ENCODE measurements around the gene ARHGAP22.

ARHGAP22 gene

DNA sequence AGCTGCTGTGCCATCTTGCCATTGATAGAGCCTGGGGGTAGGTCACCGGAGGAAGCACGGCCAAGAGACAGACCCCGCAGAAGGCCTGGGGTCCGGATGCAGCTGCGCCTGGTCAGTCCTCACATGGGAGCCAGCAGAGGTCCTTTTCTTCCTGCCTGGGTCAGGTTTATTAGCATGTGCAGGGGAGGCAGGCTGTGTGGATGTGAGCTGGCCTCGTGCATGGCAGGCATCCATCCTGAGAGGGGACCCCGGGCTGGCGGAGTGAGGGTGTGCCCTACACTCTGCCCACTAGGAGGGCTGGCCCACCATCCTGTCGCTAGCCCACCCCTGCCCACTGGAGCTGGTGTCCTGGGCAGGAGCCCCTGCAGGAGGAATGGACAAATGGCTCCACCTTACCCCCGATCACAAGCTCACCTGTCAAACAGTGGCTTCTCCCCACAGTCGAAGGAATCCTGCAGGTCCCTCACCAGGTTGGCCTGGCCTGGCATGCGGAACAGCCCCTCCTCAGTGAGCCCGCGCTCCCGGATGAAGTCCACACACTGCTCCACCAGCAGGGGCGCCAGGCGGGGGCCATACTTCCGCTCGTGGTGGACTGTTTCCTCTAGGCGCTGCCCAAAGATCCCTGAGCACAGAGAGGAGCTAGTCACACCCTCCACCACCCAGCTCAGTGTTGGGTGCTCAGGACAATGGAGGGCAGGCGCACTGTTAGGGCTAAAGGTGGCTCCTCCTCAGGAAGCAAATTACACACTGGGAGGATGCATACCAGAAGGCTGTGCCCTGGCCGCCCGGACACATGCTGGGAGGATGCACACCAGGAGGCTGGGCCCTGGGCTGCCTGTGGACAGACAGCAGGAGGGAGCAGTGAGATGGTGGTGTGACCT lies 145.4 kb downstream of the ARHGAP22 start:
- no peak for DNase-seq

DNA sequence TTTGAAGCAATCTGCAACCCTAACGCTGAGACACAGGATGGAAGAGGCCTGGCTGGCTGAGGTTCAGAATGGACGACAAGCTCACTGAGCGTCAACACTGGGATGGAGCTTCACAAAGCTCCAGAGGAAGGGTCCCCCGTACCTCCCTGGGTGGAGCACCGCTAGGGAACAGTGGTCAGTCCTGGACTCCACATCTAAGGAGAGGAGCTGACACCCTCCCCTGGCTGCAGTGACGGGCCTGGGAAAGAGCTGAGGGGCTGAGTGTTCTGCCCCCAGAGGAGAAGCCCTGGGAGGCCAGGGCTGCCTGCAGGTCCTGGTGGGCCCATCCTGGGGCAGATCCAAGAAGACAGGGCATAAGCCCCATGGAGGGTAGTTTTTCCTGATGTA lies 146.2 kb downstream of the ARHGAP22 start:
- no peak for DNase-seq

DNA sequence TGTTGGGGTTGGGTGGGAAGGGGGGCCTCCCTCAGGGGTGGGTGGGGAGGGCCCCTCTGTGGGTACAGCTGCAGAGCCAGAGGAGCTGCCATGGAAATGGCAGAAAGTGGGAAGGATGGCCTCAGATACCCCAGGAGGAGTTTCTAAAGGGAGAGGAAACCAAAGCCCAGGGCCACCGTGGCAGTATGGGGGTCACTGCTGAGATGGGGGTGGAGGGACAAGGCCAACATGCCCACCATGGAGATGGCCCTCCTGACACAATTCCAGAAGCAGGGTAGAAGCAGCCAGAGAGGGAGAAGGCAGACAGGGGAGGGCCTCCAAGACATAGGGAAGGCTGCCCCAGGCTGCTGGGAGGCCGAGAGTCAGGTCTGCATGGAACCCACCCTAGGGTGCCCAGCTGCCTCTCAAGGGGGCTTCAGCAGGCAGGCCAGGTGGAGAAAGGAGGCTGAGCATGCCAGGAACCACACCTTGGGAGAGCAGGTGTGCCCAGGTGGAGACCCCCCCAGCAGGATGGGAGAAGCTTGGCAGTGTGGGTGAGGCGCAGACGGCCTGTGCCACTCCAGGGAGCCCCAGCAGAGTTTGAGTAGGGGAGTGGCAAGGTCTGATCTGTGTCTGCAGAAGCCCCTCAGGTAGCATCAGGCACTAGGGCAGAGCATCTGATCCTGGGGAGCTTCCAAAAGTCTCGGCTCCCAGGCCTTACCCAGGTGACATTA lies 146.8 kb downstream of the ARHGAP22 start:
- DNase-seq = no peak

DNA sequence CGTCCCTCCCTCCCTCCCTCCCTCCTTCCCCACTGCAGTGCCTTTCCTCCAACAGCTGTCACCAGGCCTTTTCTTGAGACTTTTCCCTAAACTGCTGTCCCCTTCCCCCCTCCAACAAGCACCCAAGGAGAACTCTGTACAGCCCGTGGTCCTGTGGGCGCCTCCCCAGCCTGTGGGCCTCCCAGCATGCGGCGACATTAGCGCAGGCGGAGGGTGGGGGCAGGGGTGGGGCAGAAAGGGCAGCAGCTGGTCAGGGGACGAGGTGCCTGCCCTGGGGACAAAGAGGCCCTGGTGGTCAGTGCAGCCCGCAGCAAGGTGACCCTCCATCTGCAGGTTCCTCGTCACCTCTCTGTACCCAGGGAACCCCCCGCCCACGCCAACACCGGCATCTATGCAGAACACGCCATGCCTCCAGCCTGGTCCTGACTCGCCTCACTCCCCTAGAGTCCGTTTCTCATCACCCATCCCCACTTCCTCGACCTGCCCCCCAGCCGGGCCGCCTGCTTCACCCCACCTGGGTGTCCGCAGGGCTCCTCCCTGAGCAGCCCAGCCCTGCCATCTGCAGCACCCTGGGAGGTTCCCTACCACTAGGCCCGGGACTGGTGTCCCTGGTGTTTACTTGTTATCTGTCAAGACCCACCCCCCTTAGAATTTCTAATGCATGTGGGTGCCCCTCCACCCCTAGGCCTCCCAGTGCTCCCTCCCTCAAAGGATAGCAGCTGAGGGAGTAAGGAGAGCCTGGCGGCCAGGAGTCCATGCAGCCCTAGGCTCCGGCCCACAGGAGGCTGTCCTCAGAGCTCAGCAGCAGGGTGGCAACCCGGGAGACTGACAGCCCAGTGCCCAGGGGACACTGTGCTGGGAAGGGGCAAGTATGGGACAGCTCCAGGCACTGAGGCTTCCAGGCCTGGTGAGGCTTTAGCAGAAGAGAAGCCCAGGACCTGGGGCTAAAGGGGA lies 147.8 kb downstream of the ARHGAP22 start:
- no peak for DNase-seq

DNA sequence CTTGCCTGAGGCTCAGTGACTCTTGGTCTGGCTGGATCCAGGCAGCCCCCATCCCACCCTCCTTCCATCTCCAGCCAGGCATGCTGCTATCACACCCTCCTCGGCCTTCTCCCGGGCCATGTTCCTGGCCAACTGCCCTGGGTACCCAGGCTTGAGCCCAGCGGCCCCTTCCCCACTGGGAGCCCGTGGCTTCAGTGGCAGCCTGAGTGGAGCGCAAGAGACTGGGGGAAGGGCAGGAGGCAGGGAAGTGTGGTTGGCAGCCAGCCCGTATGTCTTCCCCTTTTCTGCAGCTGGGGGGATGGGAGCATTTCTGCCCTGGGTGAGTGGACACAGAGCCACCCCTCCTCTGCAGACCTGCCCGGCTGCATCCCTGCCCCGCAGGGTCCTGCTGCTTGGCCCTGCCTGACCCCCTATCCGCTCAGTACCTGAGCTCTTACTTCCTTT lies 148.5 kb downstream of the ARHGAP22 start:
- no peak for DNase-seq

DNA sequence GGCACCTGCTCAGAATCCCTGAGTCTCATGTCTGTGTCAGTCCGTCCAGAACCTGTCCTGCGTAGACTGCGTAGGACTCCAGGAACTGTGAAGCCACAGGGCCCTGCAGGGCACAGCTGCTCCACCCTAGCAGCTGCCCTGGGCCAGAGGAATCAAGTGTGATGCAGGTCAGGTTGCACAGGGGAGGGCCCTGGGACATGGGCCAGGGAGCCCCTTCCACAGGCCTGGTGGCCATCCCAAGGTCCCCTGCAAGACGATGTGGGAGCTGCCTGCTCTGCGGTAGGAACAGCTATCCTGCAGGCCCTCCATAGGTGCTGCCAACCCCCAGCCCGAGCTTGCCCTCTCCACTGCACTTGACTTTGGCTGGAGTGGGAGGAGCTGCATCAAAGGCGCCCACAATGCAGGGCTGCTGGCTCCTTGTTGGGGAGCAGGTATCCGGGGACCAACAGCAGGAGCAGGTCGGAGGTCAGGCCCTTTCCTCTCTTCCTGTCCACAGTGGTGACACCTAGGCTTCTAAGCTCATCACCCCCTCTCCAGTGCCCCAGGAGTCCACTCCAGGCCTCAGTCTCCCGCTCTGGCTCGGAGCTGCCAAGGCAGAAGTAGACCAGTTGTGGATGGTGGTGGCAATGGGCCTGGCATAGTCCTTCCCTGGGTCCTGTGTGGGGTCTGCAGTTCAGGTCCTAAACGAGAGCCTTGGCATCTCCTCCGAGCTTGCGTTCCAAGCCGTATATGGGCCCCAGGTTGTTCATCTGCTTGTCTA lies 149.3 kb downstream of the ARHGAP22 start:
- no peak for DNase-seq

DNA sequence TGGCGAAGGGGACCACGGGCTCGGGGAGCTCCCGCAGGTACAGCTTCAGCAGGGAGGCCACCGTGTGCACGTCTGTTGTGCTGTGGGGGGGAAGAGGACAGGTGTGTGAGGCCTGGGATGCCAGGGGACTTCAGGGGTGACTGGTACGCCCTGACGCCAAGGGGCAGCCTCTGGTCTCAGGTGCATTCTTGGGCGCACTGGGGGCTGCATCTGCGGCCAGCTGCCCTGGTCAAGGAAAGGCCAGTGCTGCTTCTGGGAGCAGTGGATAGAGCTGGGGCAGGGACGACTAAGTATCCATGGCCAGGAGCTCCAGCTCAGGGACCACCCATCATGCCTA lies 149.8 kb downstream of the ARHGAP22 start:
- DNase-seq = no peak

DNA sequence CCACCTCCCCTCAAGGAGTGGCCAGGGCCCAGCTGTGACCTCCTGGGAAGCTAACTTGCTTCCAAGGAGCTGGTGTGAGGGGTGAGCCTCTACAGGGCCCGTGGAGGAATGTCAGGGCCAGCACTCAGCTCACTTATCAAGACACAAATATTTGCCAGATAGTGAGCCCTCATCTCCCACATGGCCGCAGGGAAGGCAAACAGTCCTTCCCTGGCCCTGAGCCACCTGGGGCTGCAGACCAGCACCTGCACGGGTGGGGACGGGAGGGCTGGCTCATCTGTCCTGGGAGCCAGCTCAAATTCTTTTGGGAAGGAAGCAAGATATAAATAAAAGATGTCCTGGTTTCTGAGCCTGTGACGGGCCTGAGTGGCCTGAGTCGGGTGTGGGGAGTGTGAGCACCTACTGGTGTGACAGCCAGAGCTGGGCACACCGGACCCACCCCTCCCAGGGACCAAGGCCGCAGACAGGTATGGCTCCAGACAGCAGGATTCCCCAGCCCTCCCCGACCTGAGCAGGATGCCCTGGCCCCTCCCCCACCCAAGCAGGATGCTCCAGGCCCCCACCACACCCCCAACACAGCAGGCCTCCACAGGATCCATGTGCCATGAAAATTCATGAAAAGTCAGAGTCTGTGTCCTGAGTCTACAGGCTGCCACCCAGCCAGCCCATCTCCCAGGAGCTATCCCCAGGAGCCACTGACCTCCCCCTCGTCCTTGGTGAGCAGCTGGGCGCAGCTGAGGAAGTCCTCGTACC lies 150.4 kb downstream of the ARHGAP22 start:
- DNase-seq = no peak

DNA sequence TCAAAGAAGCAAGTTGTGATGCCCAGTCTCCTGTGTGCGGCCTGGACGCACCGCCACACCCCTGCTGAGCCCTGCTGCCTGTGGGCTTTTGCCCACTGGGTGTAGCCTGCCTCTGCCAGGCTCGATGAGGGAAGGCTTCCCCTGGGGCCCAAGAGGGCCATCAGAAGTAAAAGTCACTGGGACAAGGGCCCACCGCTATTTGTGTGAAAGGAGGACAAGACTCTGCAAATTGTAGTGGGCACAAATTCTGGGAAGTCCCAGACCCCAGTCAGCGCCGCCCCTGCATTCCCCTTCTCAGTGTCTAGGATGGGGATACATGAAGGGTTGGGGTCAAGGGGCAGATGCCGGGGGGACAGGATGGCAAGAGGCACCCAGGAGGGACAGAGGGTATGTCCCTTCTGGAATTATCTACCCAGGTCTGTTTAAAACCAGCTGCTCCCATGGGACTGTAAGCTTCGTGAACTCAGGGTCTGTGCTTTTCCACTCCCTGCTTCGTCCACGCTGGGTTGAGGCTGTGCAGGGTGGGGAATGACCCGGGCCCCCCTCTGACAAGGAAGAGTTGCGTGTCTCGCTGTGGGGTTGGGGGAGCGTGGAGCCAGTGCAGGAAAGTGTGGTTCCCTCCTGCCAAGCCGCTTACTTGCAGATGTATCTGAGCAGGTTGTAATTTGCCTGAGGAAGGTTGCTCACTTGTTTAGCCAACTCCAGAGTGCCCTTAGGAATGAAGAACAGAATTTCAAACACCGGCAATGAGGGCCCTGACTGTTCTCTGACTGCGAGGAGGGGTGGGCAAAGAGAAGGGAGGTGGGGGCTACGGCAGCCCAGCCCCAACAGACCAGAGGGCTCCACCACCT lies 151.2 kb downstream of the ARHGAP22 start:
- DNase-seq = no peak

DNA sequence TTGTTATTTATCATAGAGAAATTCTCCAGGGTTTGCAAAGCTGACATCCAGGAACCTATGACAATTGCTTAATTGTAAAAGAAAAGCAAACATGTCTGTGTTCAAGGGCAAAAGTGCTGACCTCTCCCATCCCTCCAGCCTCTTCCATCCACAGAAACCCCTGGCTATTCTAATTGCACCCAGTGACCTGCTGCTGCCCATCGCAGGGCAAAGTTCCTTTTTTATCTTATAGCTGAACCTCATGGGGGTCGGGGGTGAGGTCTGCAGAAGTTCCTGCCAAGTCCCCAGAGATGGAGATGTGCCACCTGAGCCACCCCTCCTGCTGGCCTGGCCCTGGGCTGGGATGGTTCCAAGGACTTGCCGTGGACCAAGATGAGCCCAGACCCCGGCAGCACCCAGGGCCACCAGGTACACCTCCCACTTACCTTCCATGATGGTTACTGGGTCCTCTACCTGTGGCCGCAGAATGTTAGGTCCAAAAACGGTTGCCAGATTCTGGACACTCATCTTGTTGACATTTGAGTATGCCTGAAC lies 151.9 kb downstream of the ARHGAP22 start:
- DNase-seq = no peak

DNA sequence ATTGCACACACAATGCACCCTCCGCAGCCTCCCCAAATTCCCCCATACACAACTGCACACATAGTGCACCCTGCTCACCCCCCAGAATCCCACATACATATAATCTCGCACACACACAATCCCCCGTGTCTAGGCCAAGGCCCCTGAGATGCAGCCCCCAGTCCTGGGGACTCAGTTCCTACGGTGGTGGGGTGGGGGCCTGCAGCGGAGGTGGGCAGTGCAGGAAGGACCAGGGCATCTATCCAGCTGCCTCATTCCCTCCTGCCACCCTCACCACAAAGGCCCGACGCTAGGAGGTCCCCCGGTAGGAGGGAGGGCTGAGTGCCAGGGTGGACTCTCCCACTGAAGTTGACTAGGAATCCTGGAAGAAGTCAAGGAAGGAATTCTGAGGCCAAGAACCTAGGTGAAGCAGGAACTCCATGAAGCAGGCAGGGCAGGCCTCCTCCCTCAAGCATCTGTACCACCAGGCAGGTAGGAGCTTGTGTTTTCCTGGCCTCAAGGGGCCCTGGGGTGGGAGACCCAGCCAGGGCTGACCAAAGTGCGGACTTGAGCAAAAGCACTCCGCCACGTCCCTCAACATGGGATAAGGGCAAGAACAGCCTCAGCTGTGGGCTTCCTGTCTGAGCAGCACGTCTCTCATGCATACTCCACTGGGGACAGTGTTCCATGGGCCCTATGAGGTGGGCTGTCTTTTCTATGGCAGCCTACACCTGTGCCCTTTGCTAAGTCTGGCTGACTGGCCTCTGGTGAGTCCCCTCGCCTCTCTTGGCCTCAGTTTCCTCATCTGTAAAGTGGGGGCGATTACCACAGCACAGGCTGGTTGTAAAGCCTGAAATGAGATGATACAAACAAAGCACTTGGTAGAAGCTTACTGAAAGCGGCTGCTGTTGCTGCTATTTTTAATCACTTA lies 152.6 kb downstream of the ARHGAP22 start:
- DNase-seq = no peak

DNA sequence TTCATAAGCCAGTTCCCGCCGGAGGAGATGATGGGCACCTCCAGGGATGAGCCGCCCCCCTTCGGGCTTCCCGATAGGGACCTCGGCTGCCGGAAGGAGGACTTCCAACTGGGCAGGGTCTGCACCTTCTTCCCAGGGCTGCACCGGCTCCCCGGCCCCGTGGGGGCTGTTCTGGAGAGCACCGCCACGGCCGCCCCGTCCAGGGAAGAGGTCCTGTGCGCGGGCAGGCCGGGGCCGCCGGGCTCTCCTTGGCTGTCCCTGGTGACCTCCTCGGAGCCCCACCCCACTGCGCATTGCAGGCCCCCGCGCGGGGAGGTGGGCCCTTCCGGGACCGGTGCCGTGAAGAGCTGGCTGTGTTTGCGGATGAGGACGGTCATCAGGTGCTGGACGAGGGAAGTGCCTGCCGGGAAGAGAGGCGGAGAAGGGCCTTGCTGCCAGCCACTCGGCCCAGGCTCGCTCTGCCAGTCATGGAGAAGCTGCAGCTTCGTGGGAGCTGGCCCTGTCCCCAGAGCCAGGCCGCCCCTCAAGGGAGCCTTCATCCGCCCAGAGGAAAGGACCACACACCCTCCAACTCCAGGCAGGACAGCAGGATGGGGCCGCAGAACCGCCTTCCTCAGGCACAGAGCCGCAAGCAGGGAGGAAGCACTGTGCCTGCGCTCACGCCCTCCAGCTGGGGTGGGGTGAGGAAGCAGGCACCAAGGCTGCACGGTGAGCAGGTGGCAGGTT lies 154.0 kb downstream of the ARHGAP22 start:
- no peak for DNase-seq

DNA sequence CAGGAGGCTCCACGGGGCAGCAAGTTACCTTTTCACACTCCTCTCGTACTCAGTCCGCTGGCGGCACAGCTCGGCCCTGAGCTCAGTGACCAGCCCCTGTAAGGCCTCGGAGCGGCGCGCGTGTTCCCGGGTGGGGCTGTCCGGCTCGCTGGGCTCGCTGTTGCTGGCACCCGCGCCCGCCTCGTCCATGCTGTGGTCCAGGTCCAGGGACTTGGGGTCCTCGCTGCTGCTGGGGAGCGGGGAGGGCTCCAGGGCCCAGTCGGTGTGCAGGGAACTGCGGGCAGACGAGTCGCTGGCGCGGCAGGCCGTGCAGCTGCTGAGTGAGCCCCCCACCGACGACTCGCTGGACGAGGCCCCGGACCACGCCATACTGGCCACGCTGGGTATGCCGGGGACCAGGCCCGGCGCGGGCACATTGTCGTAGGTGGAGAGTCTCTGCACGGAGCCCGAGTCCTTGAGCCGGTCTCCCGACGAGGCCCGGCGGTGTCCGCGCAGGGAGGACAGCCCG lies 154.6 kb downstream of the ARHGAP22 start:
- DNase-seq = no peak

DNA sequence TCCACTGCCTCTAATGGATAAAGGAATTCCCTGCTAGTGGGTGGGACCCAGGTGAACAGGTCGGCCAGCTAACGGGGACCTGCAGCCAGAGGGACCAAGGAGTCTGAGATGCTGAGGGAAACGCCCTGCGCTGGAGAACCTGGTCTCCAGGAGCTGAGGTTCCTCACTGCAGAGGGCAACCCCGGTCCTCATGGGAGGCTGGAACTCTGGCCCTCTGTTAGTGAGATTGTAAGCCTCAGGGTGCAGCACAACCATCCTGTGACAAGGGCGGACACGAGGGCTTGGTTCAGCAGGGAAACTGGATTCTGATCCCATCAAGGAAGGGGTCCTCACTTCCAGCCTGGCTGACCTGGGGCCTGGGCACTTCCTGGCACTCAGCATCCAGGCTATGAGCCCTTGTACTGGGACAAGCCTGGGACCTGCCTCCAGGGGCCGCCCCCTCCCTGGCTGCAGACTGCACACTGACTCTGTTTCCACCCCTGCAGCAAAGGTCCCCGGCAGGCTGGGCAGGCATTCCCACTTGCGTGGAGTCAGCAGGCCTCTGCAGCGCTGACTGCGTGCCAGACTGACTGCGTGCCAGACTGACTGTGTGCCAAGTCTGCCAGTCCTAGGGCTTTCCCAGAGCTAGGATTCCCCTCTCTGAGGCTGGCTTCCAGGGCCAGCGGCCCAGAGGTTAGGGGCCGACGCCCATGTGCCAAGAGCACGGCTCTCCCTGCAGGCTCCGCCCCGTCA lies 155.2 kb downstream of the ARHGAP22 start:
- DNase-seq = no peak

DNA sequence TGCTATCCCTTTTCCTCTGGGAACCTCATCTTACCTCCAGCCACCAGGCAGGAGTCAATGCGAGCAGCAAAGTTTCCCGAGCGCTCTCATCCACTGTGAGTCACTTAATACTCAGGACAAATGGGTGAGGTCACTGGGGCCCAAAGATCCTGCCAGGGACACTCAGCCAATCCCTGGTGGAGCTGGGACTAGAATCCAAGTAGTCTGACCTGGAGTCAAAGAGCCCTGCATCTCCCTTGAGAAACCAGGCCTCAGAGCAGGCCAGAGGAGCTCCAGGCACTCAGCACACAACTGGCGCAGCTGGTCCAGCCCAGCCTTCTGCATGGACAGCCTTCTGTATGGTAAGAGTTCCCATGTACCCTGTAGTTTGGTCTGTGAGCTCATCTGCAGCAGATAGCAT lies 156.1 kb downstream of the ARHGAP22 start:
- DNase-seq = no peak

DNA sequence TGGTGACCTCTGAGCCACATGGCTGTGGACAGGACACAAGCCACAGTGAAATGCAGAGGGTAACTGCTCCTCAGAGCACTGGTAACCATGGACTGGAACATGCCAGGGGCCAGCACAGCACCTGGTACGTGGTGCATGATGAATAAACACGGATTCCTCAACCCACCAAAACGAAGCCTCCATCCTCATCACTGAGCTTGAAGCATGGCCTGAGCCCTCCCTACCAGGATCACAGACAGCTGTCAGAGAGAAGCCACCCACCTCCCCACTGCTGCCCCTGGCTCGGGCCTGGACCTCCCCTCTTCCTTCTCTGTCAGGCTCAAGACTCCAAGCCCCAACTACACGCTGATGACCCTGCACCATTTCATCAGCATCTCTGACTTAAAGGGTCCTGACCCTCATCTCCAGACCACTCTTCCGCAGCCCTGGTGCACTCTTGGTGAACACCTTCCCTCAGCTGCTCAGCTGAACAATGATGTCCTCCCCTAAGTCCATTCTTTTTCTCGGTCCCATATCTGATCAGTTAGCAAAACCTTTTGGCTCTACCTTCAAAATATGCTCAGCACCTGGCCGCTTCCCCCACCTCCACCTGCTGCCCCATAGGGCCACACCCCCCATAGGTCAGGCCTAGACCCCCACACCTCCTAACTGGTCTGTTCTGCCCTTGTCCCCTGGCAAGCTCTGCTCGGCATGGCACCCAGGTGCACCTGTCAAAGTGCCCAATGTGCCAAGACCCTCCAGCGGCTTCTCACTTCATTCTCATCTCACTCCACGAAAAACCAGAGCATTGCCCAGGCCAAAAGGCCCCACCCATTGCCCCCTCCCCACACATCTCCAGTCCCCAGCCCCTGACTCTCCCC lies 157.3 kb downstream of the ARHGAP22 start:
- DNase-seq = no peak

DNA sequence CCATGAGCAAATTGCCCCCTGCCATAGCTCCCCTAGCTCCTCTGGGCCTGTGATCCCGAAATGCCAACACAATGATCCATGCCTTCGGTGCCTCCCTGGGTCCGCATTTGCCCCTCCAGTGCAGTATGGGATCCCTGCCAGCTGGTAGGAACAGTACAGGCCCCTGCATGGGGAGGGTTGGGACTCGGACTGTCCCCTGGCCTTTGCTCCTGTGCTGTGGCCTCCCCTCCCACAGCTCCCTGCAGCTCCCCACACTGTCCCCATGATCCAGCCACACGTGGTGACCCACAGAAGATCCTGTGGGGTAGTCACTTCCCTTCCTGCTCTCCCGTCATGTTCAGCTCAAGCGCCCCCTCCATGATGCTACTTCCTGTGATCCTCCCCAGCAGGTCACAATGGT lies 158.1 kb downstream of the ARHGAP22 start:
- DNase-seq = no peak

Data from activated CD4-positive, alpha-beta T cell treated with anti-CD3 and anti-CD28 coated beads, Interleukin-2, amount 50 U/mL, for 1 hour (primary cell).